ENCODE measurements around the gene TTC7B. TPM values are rescaled to one million over a fixed set of nuclear protein-coding genes. Genes with fewer than 3 reads are reported as not detected.

Gene TTC7B
- total and polyA plus RNA-seq, 2 of the 8 experiments (the other 6 are each of a cell fraction or from before 2014, with no cell fraction given) = 23.7 to 34.0 TPM

- no peak overlapping the region for H2BK5ac ChIP-seq (ENCODE audit: low read depth, low read length)
- no peaks in the 10 kb centered on the region for H4K20me1 ChIP-seq (replicated peaks in 1 of 2; ENCODE audit: control insufficient read depth in 1 of 2, insufficient read depth in 2 of 2, low read length in 2 of 2)
- H3K4ac ChIP-seq (replicated peaks; ENCODE audit: insufficient read length, low read depth, low read length) = no peak overlapping the region
- no peaks in the 10 kb centered on the region for H3K27me3 ChIP-seq (replicated peaks in 1 of 4; ENCODE audit: control insufficient read depth in 3 of 4, extremely low read depth in 1 of 4, insufficient read depth in 3 of 4, low read length in 3 of 4)
- H3K23ac ChIP-seq (ENCODE audit: insufficient read length) = no peak overlapping the region
- no peaks in the 10 kb centered on the region for H3K36me3 ChIP-seq (ENCODE audit: control insufficient read depth in 2 of 4, insufficient read depth in 4 of 4, low read length in 3 of 4)
- no peaks in the 10 kb centered on the region for H3K79me1 ChIP-seq (ENCODE audit: low read depth, low read length)
- no peak overlapping the region for H3K14ac ChIP-seq (ENCODE audit: insufficient read length)
- DNase-seq (ENCODE audit: low read depth in 1 of 2, low spot score in 2 of 2) = no peak
- no peak overlapping the region for H4K8ac ChIP-seq (ENCODE audit: extremely low read depth, insufficient read depth, low read length)
- ChIA-PET CTCF (ENCODE audit: partially characterized antibody) (interaction anchor here (0.8 to 1.6 kb wide), 3 partner anchors 9 to 113 kb away, joined by 3 to 4 read pairs (median 3); no protein-coding TSS in a partner anchor), POLR2A (ENCODE audit: partially characterized antibody) (interaction anchor here (1.2 kb wide), 1 partner anchor 9 kb away, joined by 3 read pairs; no protein-coding TSS in a partner anchor)
- H2AFZ ChIP-seq (ENCODE audit: low read length) = no peak overlapping the region
- 0 out of 2 replicates have a peak overlapping the region, but pooled peaks have one; percentile 3 for H2BK12ac ChIP-seq (ENCODE audit: low read depth, low read length)
- no peak overlapping the region for H3K18ac ChIP-seq (ENCODE audit: extremely low read depth, low read length)
- no peak overlapping the region for H2BK20ac ChIP-seq (ENCODE audit: low read length)
- TF ChIP-seq EZH2 (IDR thresholded peaks at IDR 0.05; ENCODE audit: low read depth, low read length, severe bottlenecking) = no peak
- TF ChIP-seq TAF1 (IDR thresholded peaks at IDR 0.05; ENCODE audit: low read depth, low read length) = no peak
- TF ChIP-seq JUND (IDR thresholded peaks at IDR 0.05; ENCODE audit: low read length) = no peak
- TF ChIP-seq SP4 (IDR thresholded peaks at IDR 0.05; ENCODE audit: low read length) = no peak
- TF ChIP-seq EGR1 (IDR thresholded peaks at IDR 0.05; ENCODE audit: borderline replicate concordance, low read depth, low read length) = no peak
- TF ChIP-seq KDM5A (IDR thresholded peaks at IDR 0.05; ENCODE audit: low read length) = no peak
- TF ChIP-seq RFX5 (IDR thresholded peaks at IDR 0.05; ENCODE audit: borderline replicate concordance, low read depth, low read length) = no peak
- no peak for TF ChIP-seq SIN3A (conservative IDR thresholded peaks at IDR 0.05 in 1 of 2, IDR thresholded peaks at IDR 0.05 in 1 of 2; ENCODE audit: low read depth in 1 of 2, low read length in 2 of 2)
- TF ChIP-seq POLR2AphosphoS5 (IDR thresholded peaks at IDR 0.05; ENCODE audit: low read depth, low read length) = no peak
- TF ChIP-seq RXRA (IDR thresholded peaks at IDR 0.05; ENCODE audit: insufficient read depth, low read depth, low read length) = no peak
- TF ChIP-seq POU5F1 (IDR thresholded peaks at IDR 0.05; ENCODE audit: low read depth, low read length) = no peak
- H3K4me3 ChIP-seq (ENCODE audit: extremely low read depth in 1 of 4, insufficient read depth in 2 of 4, low read depth in 3 of 4, low read length in 4 of 4) = no peak overlapping the region
- 94% methylated on average over 12 of the region's 12 CpGs; no CpG with 5 or more reads in 1 of the 2 experiments for WGBS, 2 experiments (ENCODE audit: extremely low coverage in 1 of 2, insufficient coverage in 1 of 2, insufficient read length in 1 of 2, insufficient replicate concordance in 2 of 2, low coverage in 1 of 2, low lambda C conversion rate in 2 of 2, missing lambda C conversion rate in 1 of 2)
- H2BK15ac ChIP-seq (ENCODE audit: low read length) = no peak overlapping the region
- no peak for FAIRE-seq
- no peaks in the 10 kb centered on the region for H3K9me3 ChIP-seq (ENCODE audit: insufficient read depth in 2 of 2, low read depth in 1 of 2, low read length in 1 of 2)
- H3K9ac ChIP-seq (replicated peaks in 1 of 4; ENCODE audit: extremely low read depth in 1 of 4, low read depth in 3 of 4, low read length in 3 of 4) = no peak overlapping the region
- H3K27ac ChIP-seq (ENCODE audit: low read depth, low read length) = no peak overlapping the region
- no peak overlapping the region for H3K56ac ChIP-seq (replicated peaks; ENCODE audit: insufficient read length, low read depth, low read length)
- H2AK5ac ChIP-seq (ENCODE audit: low read depth, low read length) = no peak overlapping the region
- no peak overlapping the region for H4K5ac ChIP-seq (ENCODE audit: insufficient read length, low read depth, low read length)
- H4K91ac ChIP-seq (replicated peaks; ENCODE audit: insufficient read length, low read length) = no peak overlapping the region
- no peaks in the 10 kb centered on the region for H3K79me2 ChIP-seq (ENCODE audit: control insufficient read depth in 1 of 2, insufficient read depth in 2 of 2, low read length in 2 of 2)
- H3K4me2 ChIP-seq (ENCODE audit: insufficient read depth in 1 of 2, low read depth in 2 of 2, low read length in 2 of 2) = no peak overlapping the region
- H2BK120ac ChIP-seq (replicated peaks; ENCODE audit: low read depth, low read length) = no peak overlapping the region
- H3K23me2 ChIP-seq (ENCODE audit: low read depth, low read length) = no peaks in the 10 kb centered on the region
- H3K4me1 ChIP-seq (replicated peaks in 1 of 4; ENCODE audit: control insufficient read depth in 3 of 4, insufficient read depth in 4 of 4, low read length in 3 of 4) = no peaks in the 10 kb centered on the region; a peak in 1 of 7 replicates
These were observed 232.2 kb downstream of the TTC7B start for GRCh38 chr14:90583916-90584605.
